Activated naive CD4-positive, alpha-beta T cell treated with anti-CD3 and anti-CD28 coated beads, Interleukin-2, amount 10 ng/mL, durations not matched to agents 7 days and 5 days (primary cell): Measurements from ENCODE around the gene PVALB.

Experiments
- CTCF ChIA-PET: fragments of 350-600 bp; sonication (Branson Sonifier 250); formaldehyde crosslinking; loops from one replicate; lab custom pipeline; 2021; ENCODE audit warnings: antibody characterized with exemption; lab: Charles Lee
- DNase-seq: peaks from one replicate; pipeline ENCODE4 v3.0.0-alpha.2; 2020
- H3K27ac Mint-ChIP-seq: one replicate; pipeline ENCODE4 v1.8.0; 2021; ENCODE audit warnings: mild to moderate bottlenecking, moderate library complexity, mixed read lengths
- H3K27me3 Mint-ChIP-seq: one replicate; pipeline ENCODE4 v1.8.0; 2021; ENCODE audit warnings: mild to moderate bottlenecking, mixed read lengths
- H3K36me3 Mint-ChIP-seq: one replicate; pipeline ENCODE4 v1.8.0; 2021; ENCODE audit warnings: mixed read lengths
- H3K4me1 Mint-ChIP-seq: one replicate; pipeline ENCODE4 v1.8.0; 2021; ENCODE audit warnings: mixed read lengths
- H3K4me3 Mint-ChIP-seq: one replicate; pipeline ENCODE4 v1.8.0; 2021; ENCODE audit warnings: mild to moderate bottlenecking, moderate library complexity, mixed read lengths
- H3K9me3 Mint-ChIP-seq: one replicate; pipeline ENCODE4 v1.8.0; 2021; ENCODE audit warnings: mixed read lengths

Gene PVALB

GRCh38 chr22:36769541-36770512, 47.0 kb downstream of the PVALB start:
- DNase-seq, result no peak
- Mint-ChIP-seq H3K36me3 (no peaks in the 10 kb centered on the region), H3K4me3 (no peak overlapping the region), H3K27ac (no peak overlapping the region), H3K4me1 (peaks cover 4% of the 10 kb centered on the region), H3K27me3 (no peaks in the 10 kb centered on the region), H3K9me3 (no peaks in the 10 kb centered on the region)
- CTCF ChIA-PET, result no interaction called here

DNA sequence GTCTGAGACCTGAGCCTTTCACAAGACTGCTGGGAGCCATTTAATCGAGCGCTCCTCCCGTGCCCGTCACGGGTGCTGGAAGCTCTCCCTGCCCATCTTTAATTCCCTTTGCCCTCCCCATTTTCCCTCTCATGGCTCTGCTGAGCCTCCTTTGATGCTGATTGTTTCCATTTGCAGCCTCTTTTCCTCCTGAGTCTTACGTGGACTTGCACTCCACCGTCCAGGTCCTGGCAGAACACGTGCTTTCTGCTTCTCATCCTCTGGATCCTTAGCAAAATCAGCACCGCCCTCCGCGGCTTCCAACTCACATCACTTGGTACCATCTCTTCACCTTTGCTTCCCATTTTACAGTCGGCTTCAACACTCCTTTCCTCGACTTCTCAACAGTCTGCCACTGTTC, 48.2 kb downstream of the PVALB start:
- H3K4me3 Mint-ChIP-seq, result no peak overlapping the region
- H3K27me3 Mint-ChIP-seq, result no peaks in the 10 kb centered on the region
- H3K4me1 Mint-ChIP-seq, result no peaks in the 10 kb centered on the region
- CTCF ChIA-PET, result interaction anchor here (1.4 kb wide), 1 partner anchor 12 kb away, joined by 3 read pairs; no protein-coding TSS in a partner anchor
- H3K9me3 Mint-ChIP-seq, result no peaks in the 10 kb centered on the region
- H3K36me3 Mint-ChIP-seq, result no peaks in the 10 kb centered on the region
- H3K27ac Mint-ChIP-seq, result no peak overlapping the region
- DNase-seq, result no peak

- CTCF ChIA-PET, result interaction anchor here (1.4 kb wide), 1 partner anchor 11 kb away, joined by 3 read pairs; no protein-coding TSS in a partner anchor
- no peaks in the 10 kb centered on the region for H3K9me3 Mint-ChIP-seq
Measured at GRCh38 chr22:36768141-36768540, 48.7 kb downstream of the PVALB start.

GRCh38 chr22:36767035-36767775, 49.6 kb downstream of the PVALB start:
- CTCF ChIA-PET, result interaction anchor here (1.4 kb wide), 1 partner anchor 10 kb away, joined by 3 read pairs; no protein-coding TSS in a partner anchor
- Mint-ChIP-seq H3K9me3 (no peaks in the 10 kb centered on the region), H3K4me3 (no peak overlapping the region), H3K4me1 (no peaks in the 10 kb centered on the region), H3K27me3 (no peaks in the 10 kb centered on the region), H3K36me3 (no peaks in the 10 kb centered on the region), H3K27ac (peak overlapping the region; percentile 52)
- no peak for DNase-seq

More at GRCh38 chr22:36768141-36768540, 48.7 kb downstream of the PVALB start:
- H3K27me3 Mint-ChIP-seq, result no peaks in the 10 kb centered on the region
- no peak overlapping the region for H3K4me3 Mint-ChIP-seq
- no peaks in the 10 kb centered on the region for H3K36me3 Mint-ChIP-seq
- DNase-seq, result no peak
- H3K4me1 Mint-ChIP-seq, result no peaks in the 10 kb centered on the region
- no peak overlapping the region for H3K27ac Mint-ChIP-seq

DNA sequence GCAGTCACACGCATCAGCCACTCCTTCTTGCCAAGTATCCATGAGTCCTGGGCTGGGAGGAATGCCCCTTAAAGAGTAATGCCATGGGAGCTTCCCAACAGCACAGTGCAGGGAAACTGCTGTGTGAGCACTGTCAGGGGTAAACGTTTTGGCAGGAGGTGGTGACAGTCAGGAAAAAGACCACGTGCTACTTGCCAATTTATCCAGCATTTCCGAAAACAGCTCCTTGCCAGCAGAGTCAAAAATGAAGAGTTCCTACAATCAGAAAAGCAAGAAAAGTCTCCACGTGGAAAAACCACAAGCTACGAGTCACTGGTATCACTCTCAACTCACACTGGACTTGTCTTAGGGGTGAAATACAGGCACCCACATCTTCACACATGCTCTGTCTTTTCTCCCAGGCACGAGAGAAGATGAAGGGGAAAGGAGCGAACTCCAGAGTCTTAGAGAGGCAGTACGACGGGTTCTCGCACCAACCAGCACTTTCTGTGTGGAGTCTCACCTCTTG, 50.8 kb downstream of the PVALB start:
- H3K27me3 Mint-ChIP-seq, result no peaks in the 10 kb centered on the region
- no peak overlapping the region for H3K4me3 Mint-ChIP-seq
- no peaks in the 10 kb centered on the region for H3K9me3 Mint-ChIP-seq
- no peaks in the 10 kb centered on the region for H3K36me3 Mint-ChIP-seq
- CTCF ChIA-PET, result interaction anchor here (0.5 to 2.4 kb wide), 5 partner anchors 8 to 344 kb away, joined by 3 to 12 read pairs (median 4); no protein-coding TSS in a partner anchor
- DNase-seq, result no peak
- no peak overlapping the region for H3K27ac Mint-ChIP-seq
- H3K4me1 Mint-ChIP-seq, result no peaks in the 10 kb centered on the region

DNA sequence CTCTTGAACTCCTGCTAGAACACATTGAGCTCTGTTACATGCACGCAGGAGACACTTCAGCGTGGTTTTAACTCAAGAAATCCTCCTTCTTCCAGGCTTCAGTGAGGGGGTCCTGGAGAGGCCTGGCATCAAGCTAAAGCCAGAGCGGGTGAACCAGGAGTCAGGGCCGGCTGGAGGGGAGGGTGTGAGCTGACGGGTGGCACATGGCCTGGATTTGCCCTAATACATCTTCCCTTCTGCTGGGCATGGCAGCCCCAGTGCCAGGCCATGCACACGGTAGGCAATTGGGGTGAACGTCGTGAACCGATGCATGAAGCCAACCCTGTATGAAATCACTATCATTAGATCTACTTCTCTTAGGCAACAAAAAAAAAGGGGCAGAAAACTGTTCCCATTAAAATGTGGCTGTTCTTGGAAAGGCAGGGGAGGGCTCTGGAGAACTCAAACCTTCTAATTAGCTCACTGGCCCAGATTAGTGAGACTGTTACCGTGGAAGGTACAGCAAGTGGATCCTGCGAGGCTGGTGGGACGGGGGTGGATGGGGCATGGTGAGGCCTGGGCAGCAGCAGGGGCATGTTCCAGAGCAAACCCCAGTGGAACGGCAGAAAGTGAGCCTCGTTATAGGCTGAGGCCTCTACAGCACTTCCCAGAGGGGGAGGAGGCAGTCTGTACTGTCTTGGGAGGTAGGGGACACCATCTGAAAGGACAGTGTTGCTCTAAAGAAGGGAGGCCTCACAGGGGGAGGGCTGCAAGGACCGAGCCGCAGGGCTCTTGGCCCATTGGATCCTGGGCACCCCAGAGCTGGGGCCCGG, 51.5 kb downstream of the PVALB start:
- no peak overlapping the region for H3K27ac Mint-ChIP-seq
- CTCF ChIA-PET, result interaction anchor here (1.1 to 2.4 kb wide), 3 partner anchors 8 to 91 kb away, joined by 3 to 12 read pairs (median 4); no protein-coding TSS in a partner anchor

GRCh38 chr22:36764641-36765040, 52.2 kb downstream of the PVALB start:
- no peaks in the 10 kb centered on the region for H3K27me3 Mint-ChIP-seq
- no peak overlapping the region for H3K4me3 Mint-ChIP-seq
- no peaks in the 10 kb centered on the region for H3K36me3 Mint-ChIP-seq
- DNase-seq, result no peak
- H3K27ac Mint-ChIP-seq, result no peak overlapping the region
- H3K9me3 Mint-ChIP-seq, result no peaks in the 10 kb centered on the region
- H3K4me1 Mint-ChIP-seq, result no peaks in the 10 kb centered on the region
- CTCF ChIA-PET, result interaction anchor here (2.4 kb wide), 1 partner anchor 10 kb away, joined by 12 read pairs; no protein-coding TSS in a partner anchor

More for the DNA sequence above, 51.5 kb downstream of the PVALB start:
- Mint-ChIP-seq H3K36me3 (no peaks in the 10 kb centered on the region), H3K9me3 (no peaks in the 10 kb centered on the region), H3K27me3 (no peaks in the 10 kb centered on the region), H3K4me1 (no peaks in the 10 kb centered on the region), H3K4me3 (no peak overlapping the region)
- DNase-seq, result no peak

DNA sequence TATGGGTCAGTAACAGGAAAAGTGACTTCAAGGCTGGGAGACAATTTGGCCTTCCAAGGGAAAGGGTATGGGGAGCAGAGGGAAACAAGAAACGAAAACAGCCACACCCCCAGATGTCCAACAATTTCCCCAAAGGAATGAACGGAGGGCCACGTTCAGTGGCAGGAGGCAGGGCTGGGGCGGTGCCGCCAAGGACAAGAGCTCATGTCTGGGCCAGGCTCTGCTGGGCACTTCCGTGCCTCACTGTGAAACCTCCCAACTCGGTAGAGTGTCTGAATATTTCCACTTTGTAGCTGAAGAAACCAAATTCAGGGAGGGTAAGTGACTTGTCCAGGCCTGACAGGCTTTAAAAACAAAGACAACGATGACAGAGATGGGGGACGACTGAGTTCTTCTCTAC, 52.8 kb downstream of the PVALB start:
- Mint-ChIP-seq H3K27ac (no peak overlapping the region), H3K27me3 (no peaks in the 10 kb centered on the region), H3K4me1 (no peaks in the 10 kb centered on the region), H3K4me3 (no peak overlapping the region), H3K9me3 (no peaks in the 10 kb centered on the region), H3K36me3 (no peaks in the 10 kb centered on the region)
- CTCF ChIA-PET, result interaction anchor here (2.4 kb wide), 1 partner anchor 10 kb away, joined by 12 read pairs; no protein-coding TSS in a partner anchor
- DNase-seq, result no peak

- no peaks in the 10 kb centered on the region for H3K4me1 Mint-ChIP-seq
Measured at GRCh38 chr22:36763576-36763975, 53.3 kb downstream of the PVALB start.

GRCh38 chr22:36762687-36763260, 54.1 kb downstream of the PVALB start:
- DNase-seq, result no peak
- Mint-ChIP-seq H3K9me3 (no peaks in the 10 kb centered on the region), H3K4me3 (no peak overlapping the region), H3K27me3 (no peaks in the 10 kb centered on the region), H3K36me3 (no peaks in the 10 kb centered on the region), H3K4me1 (no peaks in the 10 kb centered on the region), H3K27ac (no peak overlapping the region)
- CTCF ChIA-PET, result interaction anchor here (1.0 to 1.2 kb wide), 2 partner anchors 11 to 215 kb away, joined by 3 to 5 read pairs; no protein-coding TSS in a partner anchor

More at GRCh38 chr22:36763576-36763975, 53.3 kb downstream of the PVALB start:
- Mint-ChIP-seq H3K36me3 (no peaks in the 10 kb centered on the region), H3K9me3 (no peaks in the 10 kb centered on the region), H3K4me3 (no peak overlapping the region), H3K27ac (no peak overlapping the region), H3K27me3 (no peaks in the 10 kb centered on the region)
- DNase-seq, result no peak
- CTCF ChIA-PET, result interaction anchor here (1.0 to 2.4 kb wide), 2 partner anchors 11 to 214 kb away, joined by 3 to 12 read pairs; no protein-coding TSS in a partner anchor

- Mint-ChIP-seq H3K4me3 (no peak overlapping the region), H3K4me1 (no peaks in the 10 kb centered on the region), H3K27ac (no peak overlapping the region), H3K27me3 (no peaks in the 10 kb centered on the region), H3K36me3 (no peaks in the 10 kb centered on the region), H3K9me3 (no peaks in the 10 kb centered on the region)
- CTCF ChIA-PET, result interaction anchor here (1.2 to 1.4 kb wide), 2 partner anchors 12 kb away, joined by 5 to 6 read pairs; no protein-coding TSS in a partner anchor
- no peak for DNase-seq
Measured at GRCh38 chr22:36761553-36762240, 55.1 kb downstream of the PVALB start.

GRCh38 chr22:36760786-36761185, 56.0 kb downstream of the PVALB start:
- CTCF ChIA-PET, result interaction anchor here (0.9 to 1.7 kb wide), 3 partner anchors 13 to 95 kb away, joined by 3 to 6 read pairs (median 3); no protein-coding TSS in a partner anchor
- Mint-ChIP-seq H3K9me3 (no peaks in the 10 kb centered on the region), H3K4me1 (no peaks in the 10 kb centered on the region), H3K27me3 (peaks cover 6% of the 10 kb centered on the region), H3K4me3 (no peak overlapping the region), H3K27ac (no peak overlapping the region), H3K36me3 (no peaks in the 10 kb centered on the region)
- no peak for DNase-seq
